ENCODE measurements around the gene BCAN. TPM values are rescaled to one million over a fixed set of nuclear protein-coding genes. Genes with fewer than 3 reads are reported as not detected.
A peak's percentile ranks its signal among the peaks of the same experiment; 100 is the strongest.

BCAN gene
- polyA plus RNA-seq, 2 of the 4 experiments (the other 2 are of a cell fraction): not detected

GRCh38 chr1:156689035-156689952 is 47.4 kb downstream of the BCAN start:
- H3K9me3 ChIP-seq: no peaks in the 10 kb centered on the region
- peak overlapping the region; percentile 57 to 78; a peak in 5 of 6 replicates for H3K27ac ChIP-seq
- TF ChIP-seq E2F6 (IDR thresholded peaks at IDR 0.05; ENCODE audit: borderline replicate concordance, low read depth) (no peak), RCOR1 (IDR thresholded peaks at IDR 0.05; ENCODE audit: low read depth, low read length) (no peak), SMC3 (IDR thresholded peaks at IDR 0.05) (peak; percentile 85), EHF (CRISPR knock-in tag; IDR thresholded peaks at IDR 0.05) (no peak), MYC (IDR thresholded peaks at IDR 0.05; ENCODE audit: borderline replicate concordance, low read length) (no peak), MAX (IDR thresholded peaks at IDR 0.05) (peak; percentile 32; the same call in 1 of the 2 replicates), KDM5A (IDR thresholded peaks at IDR 0.05) (no peak), RAD21 (conservative IDR thresholded peaks at IDR 0.05 in 1 of 2, IDR thresholded peaks at IDR 0.05 in 1 of 2) (peak; percentile 91 to 97), CTCF (IDR thresholded peaks at IDR 0.05) (peak; percentile 77)
- TF ChIP-seq, protein P1, sequence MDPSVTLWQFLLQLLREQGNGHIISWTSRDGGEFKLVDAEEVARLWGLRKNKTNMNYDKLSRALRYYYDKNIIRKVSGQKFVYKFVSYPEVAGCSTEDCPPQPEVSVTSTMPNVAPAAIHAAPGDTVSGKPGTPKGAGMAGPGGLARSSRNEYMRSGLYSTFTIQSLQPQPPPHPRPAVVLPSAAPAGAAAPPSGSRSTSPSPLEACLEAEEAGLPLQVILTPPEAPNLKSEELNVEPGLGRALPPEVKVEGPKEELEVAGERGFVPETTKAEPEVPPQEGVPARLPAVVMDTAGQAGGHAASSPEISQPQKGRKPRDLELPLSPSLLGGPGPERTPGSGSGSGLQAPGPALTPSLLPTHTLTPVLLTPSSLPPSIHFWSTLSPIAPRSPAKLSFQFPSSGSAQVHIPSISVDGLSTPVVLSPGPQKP (IDR thresholded peaks at IDR 0.05; ENCODE audit: low read depth, low read length): no peak
- TF ChIP-seq, protein P2, sequence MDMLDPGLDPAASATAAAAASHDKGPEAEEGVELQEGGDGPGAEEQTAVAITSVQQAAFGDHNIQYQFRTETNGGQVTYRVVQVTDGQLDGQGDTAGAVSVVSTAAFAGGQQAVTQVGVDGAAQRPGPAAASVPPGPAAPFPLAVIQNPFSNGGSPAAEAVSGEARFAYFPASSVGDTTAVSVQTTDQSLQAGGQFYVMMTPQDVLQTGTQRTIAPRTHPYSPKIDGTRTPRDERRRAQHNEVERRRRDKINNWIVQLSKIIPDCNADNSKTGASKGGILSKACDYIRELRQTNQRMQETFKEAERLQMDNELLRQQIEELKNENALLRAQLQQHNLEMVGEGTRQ (IDR thresholded peaks at IDR 0.05): no peak
- ATAC-seq: peak; percentile 88 to 93
- ChIA-PET CTCF (interaction anchor here (0.6 to 52.1 kb wide), 74 partner anchors 13 to 267 kb away, joined by 3 to 2258 read pairs (median 6); partner anchors contain the start of genes CRABP2, HAPLN2, HDGF and INSRR), POLR2A (interaction anchor here (0.6 to 2.8 kb wide), 8 partner anchors 17 to 43 kb away, joined by 3 to 15 read pairs (median 4); partner anchors contain the start of genes CRABP2, ISG20L2 and METTL25B)
- DNase-seq (ENCODE audit: low read depth in 1 of 2, low spot score in 1 of 2): peak; percentile 86 to 92
- peak overlapping the region; percentile 36 for H3K4me3 ChIP-seq
- peaks cover 55% of the 10 kb centered on the region for H3K4me1 ChIP-seq
- WGBS (ENCODE audit: missing lambda C conversion rate): 4% methylated on average over 16 of the region's 23 CpGs
- FAIRE-seq: no peak
- H3K4me2 ChIP-seq: peak overlapping the region; percentile 98

DNA sequence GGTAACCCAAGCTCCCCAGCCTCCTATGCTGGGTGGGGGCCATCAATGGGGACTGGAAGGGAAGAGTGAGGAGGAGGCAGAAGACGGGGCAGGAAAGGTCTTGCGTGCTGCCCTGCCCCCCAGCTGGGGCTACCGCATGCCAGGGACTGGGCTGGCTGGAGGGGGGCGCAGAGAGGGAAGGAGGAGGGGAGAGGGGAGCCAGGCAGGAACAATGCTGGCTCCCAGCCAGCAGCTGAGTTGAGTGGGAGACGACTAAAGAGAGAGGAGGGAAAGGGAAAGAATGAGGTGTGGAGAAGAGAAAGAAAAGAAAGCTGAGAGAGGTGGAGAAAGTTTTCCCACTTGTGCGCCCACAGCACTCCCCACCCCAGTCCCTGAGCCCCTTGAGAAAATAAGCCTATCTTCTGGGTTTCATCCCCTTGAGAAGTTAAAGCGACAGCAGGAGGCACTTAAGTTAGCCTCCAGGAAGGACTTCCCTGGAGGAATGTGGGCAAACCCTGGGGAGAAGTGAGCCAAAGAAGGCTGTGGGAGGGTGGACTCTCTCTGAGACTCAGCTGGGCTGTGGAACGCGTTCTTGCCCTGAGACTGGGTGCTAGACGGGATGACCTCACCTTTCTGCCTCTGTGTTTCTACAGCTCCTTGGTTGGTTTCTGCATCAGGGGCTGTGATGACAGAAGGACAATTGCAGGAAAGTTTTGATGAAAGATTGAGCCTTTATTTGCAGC is 48.2 kb downstream of the BCAN start:
- peak overlapping the region; percentile 98 for H3K4me2 ChIP-seq
- no peak overlapping the region for H3K4me3 ChIP-seq
- CTCF ChIA-PET: interaction anchor here (0.6 to 52.1 kb wide), 63 partner anchors 14 to 583 kb away, joined by 3 to 2258 read pairs (median 6); partner anchors contain the start of genes CRABP2, HAPLN2, HDGF and INSRR
- H3K27ac ChIP-seq: peak overlapping the region in 1 of 2 experiments; percentile 78; a peak in 2 of 6 replicates
- no peaks in the 10 kb centered on the region for H3K9me3 ChIP-seq
- TF ChIP-seq KDM1A (IDR thresholded peaks at IDR 0.05; ENCODE audit: low read depth) (peak; percentile 41; the same call in 1 of the 2 replicates), FOSL2 (IDR thresholded peaks at IDR 0.05) (no peak), FOSL2 (CRISPR knock-in tag; IDR thresholded peaks at IDR 0.05) (no peak), CHD4 (IDR thresholded peaks at IDR 0.05; ENCODE audit: borderline replicate concordance) (no peak)
- FAIRE-seq: no peak
- 44% methylated on average over 10 of the region's 10 CpGs for WGBS (ENCODE audit: missing lambda C conversion rate)
- H3K4me1 ChIP-seq: peaks cover 52% of the 10 kb centered on the region
- no peak for DNase-seq (ENCODE audit: low read depth in 1 of 2, low spot score in 1 of 2)
- no peak for ATAC-seq
- POLR2A ChIA-PET: interaction anchor here (0.7 to 2.8 kb wide), 7 partner anchors 16 to 42 kb away, joined by 3 to 15 read pairs (median 5); partner anchors contain the start of genes CRABP2, ISG20L2 and METTL25B

Measured in A549 (cell line).